ENCODE results near the gene CFAP100. TPM values are rescaled to one million over a fixed set of nuclear protein-coding genes. Genes with fewer than 3 reads are reported as not detected.

Gene CFAP100
- total RNA-seq, 1 experiment from 2014 or later = not detected

GRCh38 chr3:126440709-126440995 lies 45.9 kb downstream of the CFAP100 start:
- DNase-seq (ENCODE audit: low read depth) = no peak

- DNase-seq (ENCODE audit: low read depth) = no peak
Measured at GRCh38 chr3:126441256-126441880, 46.7 kb downstream of the CFAP100 start.

GRCh38 chr3:126442094-126442855 lies 47.6 kb downstream of the CFAP100 start:
- no peak for DNase-seq (ENCODE audit: low read depth)

- no peak for DNase-seq (ENCODE audit: low read depth)
Measured at GRCh38 chr3:126442856-126443242, 48.1 kb downstream of the CFAP100 start.

- DNase-seq (ENCODE audit: low read depth) = no peak
Measured at GRCh38 chr3:126445506-126445905, 50.8 kb downstream of the CFAP100 start.

GRCh38 chr3:126446301-126446700 lies 51.6 kb downstream of the CFAP100 start:
- DNase-seq (ENCODE audit: low read depth) = no peak

GRCh38 chr3:126446791-126447190 lies 52.1 kb downstream of the CFAP100 start:
- DNase-seq (ENCODE audit: low read depth) = no peak

GRCh38 chr3:126447456-126448106 lies 52.9 kb downstream of the CFAP100 start:
- no peak for DNase-seq (ENCODE audit: low read depth)

GRCh38 chr3:126448136-126448892 lies 53.6 kb downstream of the CFAP100 start:
- no peak for DNase-seq (ENCODE audit: low read depth)

- no peak for DNase-seq (ENCODE audit: low read depth)
Measured at GRCh38 chr3:126448893-126449180, 54.1 kb downstream of the CFAP100 start.

GRCh38 chr3:126449621-126450051 lies 54.9 kb downstream of the CFAP100 start:
- DNase-seq (ENCODE audit: low read depth) = no peak

GRCh38 chr3:126450219-126450618 lies 55.5 kb downstream of the CFAP100 start:
- DNase-seq (ENCODE audit: low read depth) = no peak

GRCh38 chr3:126450744-126451143 lies 56.0 kb downstream of the CFAP100 start:
- no peak for DNase-seq (ENCODE audit: low read depth)

GRCh38 chr3:126451511-126451910 lies 56.8 kb downstream of the CFAP100 start:
- DNase-seq (ENCODE audit: low read depth) = no peak

- no peak for DNase-seq (ENCODE audit: low read depth)
Measured at GRCh38 chr3:126452213-126452612, 57.5 kb downstream of the CFAP100 start.

GRCh38 chr3:126454025-126454424 lies 59.3 kb downstream of the CFAP100 start:
- no peak for DNase-seq (ENCODE audit: low read depth)

- no peak for DNase-seq (ENCODE audit: low read depth)
Measured at GRCh38 chr3:126454437-126455198, 59.9 kb downstream of the CFAP100 start.

- no peak for DNase-seq (ENCODE audit: low read depth)
Measured at GRCh38 chr3:126456211-126456610, 61.5 kb downstream of the CFAP100 start.

- no peak for DNase-seq (ENCODE audit: low read depth)
Measured at GRCh38 chr3:126456766-126457388, 62.2 kb downstream of the CFAP100 start.

- DNase-seq (ENCODE audit: low read depth) = no peak
Measured at GRCh38 chr3:126459111-126459762, 64.5 kb downstream of the CFAP100 start.

GRCh38 chr3:126459763-126460127 lies 65.0 kb downstream of the CFAP100 start:
- DNase-seq (ENCODE audit: low read depth) = no peak

All from M059J (cell line).